ENCODE data around the gene FLT4.

- TF ChIP-seq CTCF (IDR thresholded peaks at IDR 0.05): no peak
- TF ChIP-seq POLR2A (IDR thresholded peaks at IDR 0.05): no peak
Observed at GRCh38 chr5:180637962-180638680, 11.3 kb downstream of the FLT4 start.
